Panc1 (cell line): Measurements from ENCODE around the gene SDK1. TPM values are rescaled to one million over a fixed set of nuclear protein-coding genes. Genes with fewer than 3 reads are reported as not detected.

Source experiments
- ATAC-seq: fragments of 200-7000 bp; cut with Tn5 transposase; 2 replicates; pipeline ENCODE4 v1.9.1; 2020; ENCODE audit warnings: mild to moderate bottlenecking, moderate library complexity
- BruUV-seq: library from RNA; stranded (reverse); fragments of 400-500 nt; replicated peaks from 2 replicates; lab custom pipeline; 2021; lab: Mats Ljungman, UMichigan
- CTCF ChIA-PET: fragments of 300-600 bp; sonication (Branson Sonifier 250); formaldehyde crosslinking; loops from one replicate; lab custom pipeline; 2022; ENCODE audit warnings: antibody characterized with exemption; lab: Charles Lee
- POLR2A ChIA-PET: fragments of 300-600 bp; sonication (Branson Sonifier 250); formaldehyde crosslinking; loops from one replicate; lab custom pipeline; 2022; ENCODE audit warnings: antibody characterized with exemption; lab: Charles Lee
- DNase-seq: peaks from one replicate; pipeline ENCODE4 v3.0.0-alpha.2; 2010; ENCODE audit warnings: low read depth, low spot score
- H3K27ac ChIP-seq: 2 replicates; pipeline ENCODE4 v1.5.1; 2011; ENCODE audit warnings: mild to moderate bottlenecking, low read length, inconsistent platforms
- H3K27me3 ChIP-seq: fragments of 200-500 bp; sonication (Bioruptor generic); 2 replicates; pipeline ENCODE4 v1.6.0; 2014; ENCODE audit warnings: low read length, inconsistent platforms; ENCODE audit not compliant: control insufficient read depth, insufficient read depth
- H3K36me3 ChIP-seq: fragments of 200-500 bp; sonication (Bioruptor generic); 2 replicates; pipeline ENCODE4 v1.5.1; 2014; ENCODE audit warnings: inconsistent platforms, mild to moderate bottlenecking, low read length, moderate library complexity; ENCODE audit not compliant: control insufficient read depth, insufficient read depth
- H3K4me1 ChIP-seq: 2 replicates; pipeline ENCODE4 v1.5.1; 2011; ENCODE audit warnings: inconsistent platforms, mild to moderate bottlenecking, low read length, moderate library complexity; ENCODE audit not compliant: control insufficient read depth, insufficient read depth
- H3K4me3 ChIP-seq, 2 experiments: 2 replicates each; pipeline ENCODE4 v1.5.1; 2011 to 2012; ENCODE audit warnings: low read depth in 2 of 2, low read length in 2 of 2, mild to moderate bottlenecking in 2 of 2, inconsistent platforms in 1 of 2, moderate library complexity in 1 of 2
- H3K9me3 ChIP-seq: fragments of 200-500 bp; sonication (Bioruptor generic); 2 replicates; pipeline ENCODE4 v1.5.1; 2014; ENCODE audit warnings: low read depth, mild to moderate bottlenecking, inconsistent platforms, low read length, moderate library complexity; ENCODE audit not compliant: control insufficient read depth, insufficient read depth
- CTCF ChIP-seq: fragments of 450-650 bp; IDR thresholded peaks from 2 replicates; pipeline ENCODE4 v1.5.1; 2017; ENCODE audit warnings: mild to moderate bottlenecking
- POLR2AphosphoS5 ChIP-seq: IDR thresholded peaks from 2 replicates; pipeline ENCODE4 v1.6.1; 2012; ENCODE audit warnings: mild to moderate bottlenecking, low read depth, low read length, moderate library complexity
- REST ChIP-seq, 2 experiments: IDR thresholded peaks; 2 replicates each; pipeline ENCODE4 v1.6.1; 2011 to 2012; ENCODE audit warnings: low read depth in 2 of 2, control low read depth in 1 of 2, low read length in 1 of 2, mild to moderate bottlenecking in 1 of 2, moderate library complexity in 1 of 2; ENCODE audit not compliant: insufficient read depth in 1 of 2
- SIN3A ChIP-seq: IDR thresholded peaks from 2 replicates; pipeline ENCODE4 v1.6.1; 2012; ENCODE audit warnings: low read depth, mild to moderate bottlenecking, low read length, moderate library complexity, borderline replicate concordance; ENCODE audit not compliant: insufficient read depth
- TCF7L2 ChIP-seq: IDR thresholded peaks from 2 replicates; pipeline ENCODE4 v1.6.1; 2011; ENCODE audit warnings: mild to moderate bottlenecking, low read depth, low read length, inconsistent platforms
- in situ Hi-C: cut with HindIII; loops from 2 replicates; pipeline ENCODE4 v1.10.0; 2016; ENCODE audit warnings: low sequenced_read_pairs, low pct_unique_long_range_greater_than_20kb
- intact Hi-C: fragments of 100-400 bp; cut with micrococcal nuclease; formaldehyde crosslinking; loops from one replicate; pipeline ENCODE4 v1.10.0; 2022; ENCODE audit not compliant: unreplicated experiment
- total RNA-seq: library from RNA; stranded (reverse); gene quantifications from one replicate; pipeline ENCODE4 v1.2.1, GENCODE V29; 2021; ENCODE audit not compliant: unreplicated experiment

Gene SDK1
- total RNA-seq, 1 experiment from 2014 or later: 47.4 TPM

GRCh38 chr7:4023502-4023901 lies 722.5 kb downstream of the SDK1 start:
- no peak overlapping the region for H3K27ac ChIP-seq
- peaks cover 5% of the 10 kb centered on the region; the same call in 1 of the 2 replicates for H3K9me3 ChIP-seq
- H3K36me3 ChIP-seq: no peaks in the 10 kb centered on the region
- no peaks in the 10 kb centered on the region for H3K27me3 ChIP-seq
- ChIA-PET CTCF (no interaction called here), POLR2A (no interaction called here)
- no TSS peak for BruUV-seq
- in situ Hi-C loops: no loop called here
- DNase-seq (no peak), ATAC-seq (no peak)
- no peaks in the 10 kb centered on the region for H3K4me1 ChIP-seq
- no peak for TF ChIP-seq TCF7L2
- TF ChIP-seq POLR2AphosphoS5: no peak
- no peak for TF ChIP-seq REST (IDR thresholded peaks at IDR 0.05; ENCODE audit: insufficient read depth in 1 of 2, low read depth in 2 of 2, low read length in 1 of 2)
- TF ChIP-seq CTCF: no peak
- H3K4me3 ChIP-seq: no peak overlapping the region
- intact Hi-C loops: no loop called here

- ChIA-PET CTCF (interaction anchor here (0.7 kb wide), 1 partner anchor 11 kb away, joined by 3 read pairs; no protein-coding TSS in a partner anchor), POLR2A (no interaction called here)
- in situ Hi-C loops: no loop called here
- no peaks in the 10 kb centered on the region for H3K36me3 ChIP-seq
- H3K27ac ChIP-seq: no peak overlapping the region
- BruUV-seq: no TSS peak
- no peak for ATAC-seq
- peaks cover under 1% of the 10 kb centered on the region; the same call in 1 of the 2 replicates for H3K9me3 ChIP-seq
- intact Hi-C loops: no loop called here
- H3K4me1 ChIP-seq: no peaks in the 10 kb centered on the region
- TF ChIP-seq TCF7L2 (no peak), SIN3A (no peak), POLR2AphosphoS5 (no peak), REST (IDR thresholded peaks at IDR 0.05; ENCODE audit: insufficient read depth in 1 of 2, low read depth in 2 of 2, low read length in 1 of 2) (no peak), CTCF (no peak)
- no peaks in the 10 kb centered on the region for H3K27me3 ChIP-seq
- no peak overlapping the region for H3K4me3 ChIP-seq
- DNase-seq: no peak
Observed at GRCh38 chr7:4024133-4024532, 723.1 kb downstream of the SDK1 start.
